Vagina (tissue), 2 donors: ENCODE measurements around the gene CDK3. TPM values are rescaled to one million over a fixed set of nuclear protein-coding genes. Genes with fewer than 3 reads are reported as not detected.

Experiments used
- DNase-seq, 2 donors: peaks; one replicate each; pipeline ENCODE4 v3.0.0-alpha.2; 2017; ENCODE audit errors: extremely low spot score in 2 of 2
- H3K27ac ChIP-seq: fragments of 200-600 bp; sonication (generic); one replicate; pipeline ENCODE4 v1.5.1; 2019
- H3K27me3 ChIP-seq: fragments of 200-600 bp; sonication (generic); one replicate; pipeline ENCODE4 v1.5.1; 2019
- H3K36me3 ChIP-seq, 2 donors: fragments of 200-600 bp; sonication (generic); one replicate each; pipeline ENCODE4 v1.5.1; 2017 to 2019
- H3K4me1 ChIP-seq: fragments of 200-600 bp; sonication (generic); one replicate; pipeline ENCODE4 v1.5.1; 2019
- H3K4me3 ChIP-seq, 2 donors: fragments of 200-600 bp; sonication (generic); 1 replicate in 1 of 2; 2 replicates in 1 of 2; pipeline ENCODE4 v1.5.1; 2016 to 2019
- H3K9me3 ChIP-seq: fragments of 200-600 bp; sonication (generic); one replicate; pipeline ENCODE4 v1.5.1; 2019
- CTCF ChIP-seq, 3 experiments: fragments of 450-650 bp in 2 of 3; fragments of 200-600 bp in 1 of 3; sonication (generic) in 1 of 3; IDR thresholded peaks; one replicate each; pipeline ENCODE4 v1.5.1; 2017 to 2019; ENCODE audit warnings: antibody characterized with exemption in 3 of 3, mild to moderate bottlenecking in 2 of 3, moderate library complexity in 2 of 3
- POLR2A ChIP-seq, 2 donors: fragments of 450-650 bp; IDR thresholded peaks; one replicate each; pipeline ENCODE4 v1.6.1; 2017; ENCODE audit warnings: antibody characterized with exemption in 2 of 2, mild to moderate bottlenecking in 2 of 2, moderate library complexity in 2 of 2
- POLR2AphosphoS5 ChIP-seq, 2 donors: sonication (generic); formaldehyde crosslinking; IDR thresholded peaks; one replicate each; pipeline ENCODE4 v1.9.0; 2017; ENCODE audit warnings: antibody characterized with exemption in 2 of 2, mild to moderate bottlenecking in 2 of 2, low read depth in 1 of 2; ENCODE audit not compliant: insufficient read depth in 1 of 2
- intact Hi-C: fragments of 100-400 bp; cut with DNase I; formaldehyde crosslinking; loops from one replicate; pipeline ENCODE4 v1.15.1; 2023
- total RNA-seq: library from RNA; depleted of rRNA; stranded (reverse); fragments of >200 nt; gene quantifications from one replicate; pipeline ENCODE4 v1.2.3, GENCODE V29; 2016

The CDK3 gene
- total RNA-seq, 1 donor from 2014 or later = 3.2 TPM

- no peak overlapping the region for H3K27ac ChIP-seq
- no peaks in the 10 kb centered on the region for H3K27me3 ChIP-seq
- intact Hi-C loops = no loop called here
- DNase-seq = no peak
- H3K4me3 ChIP-seq = no peak overlapping the region
- TF ChIP-seq CTCF (IDR thresholded peaks at IDR 0.05) = no peak
- H3K36me3 ChIP-seq = peaks cover 0 to 5% of the 10 kb centered on the region in 2 donors
- H3K4me1 ChIP-seq = peaks cover 8% of the 10 kb centered on the region
- no peaks in the 10 kb centered on the region for H3K9me3 ChIP-seq
Observed at GRCh38 chr17:76023900-76024237, 23.2 kb downstream of the CDK3 start.

- intact Hi-C loops = no loop called here
- no peak overlapping the region for H3K27ac ChIP-seq
- H3K27me3 ChIP-seq = no peaks in the 10 kb centered on the region
- no peak for DNase-seq
- peaks cover 0 to under 1% of the 10 kb centered on the region in 2 donors for H3K36me3 ChIP-seq
- H3K9me3 ChIP-seq = no peaks in the 10 kb centered on the region
- peaks cover 11% of the 10 kb centered on the region for H3K4me1 ChIP-seq
- TF ChIP-seq POLR2AphosphoS5 (IDR thresholded peaks at IDR 0.05; ENCODE audit: insufficient read depth in 1 of 2, low read depth in 1 of 2) = no peak
- TF ChIP-seq CTCF (IDR thresholded peaks at IDR 0.05) = no peak
- TF ChIP-seq POLR2A (IDR thresholded peaks at IDR 0.05) = no peak
- H3K4me3 ChIP-seq = no peak overlapping the region
Observed at GRCh38 chr17:76024353-76024752, 23.7 kb downstream of the CDK3 start.

GRCh38 chr17:76025294-76025693 lies 24.6 kb downstream of the CDK3 start:
- intact Hi-C loops = no loop called here

GRCh38 chr17:76026714-76027158 lies 26.1 kb downstream of the CDK3 start:
- Histone ChIP-seq H3K27me3 (no peaks in the 10 kb centered on the region), H3K4me3 (peak overlapping the region; percentile 19 to 51), H3K4me1 (peaks cover 16% of the 10 kb centered on the region), H3K27ac (peak overlapping the region; percentile 85), H3K36me3 (no peaks in the 10 kb centered on the region), H3K9me3 (no peaks in the 10 kb centered on the region)
- TF ChIP-seq POLR2A (IDR thresholded peaks at IDR 0.05) (no peak), POLR2AphosphoS5 (IDR thresholded peaks at IDR 0.05; ENCODE audit: insufficient read depth in 1 of 2, low read depth in 1 of 2) (no peak), CTCF (IDR thresholded peaks at IDR 0.05) (no peak)
- DNase-seq = no peak
- intact Hi-C loops = no loop called here

More at GRCh38 chr17:76025294-76025693, 24.6 kb downstream of the CDK3 start:
- Histone ChIP-seq H3K9me3 (no peaks in the 10 kb centered on the region), H3K27ac (no peak overlapping the region), H3K36me3 (no peaks in the 10 kb centered on the region), H3K27me3 (no peaks in the 10 kb centered on the region), H3K4me1 (peaks cover 16% of the 10 kb centered on the region), H3K4me3 (peak overlapping the region in 1 of 2 donors; percentile 51)
- TF ChIP-seq POLR2A (IDR thresholded peaks at IDR 0.05) (no peak), POLR2AphosphoS5 (IDR thresholded peaks at IDR 0.05; ENCODE audit: insufficient read depth in 1 of 2, low read depth in 1 of 2) (no peak), CTCF (IDR thresholded peaks at IDR 0.05) (no peak)
- DNase-seq = no peak

- H3K4me1 ChIP-seq = peaks cover 16% of the 10 kb centered on the region
- no peak for DNase-seq
- TF ChIP-seq CTCF (IDR thresholded peaks at IDR 0.05) (no peak), POLR2AphosphoS5 (IDR thresholded peaks at IDR 0.05; ENCODE audit: insufficient read depth in 1 of 2, low read depth in 1 of 2) (peak; percentile 54 to 56), POLR2A (IDR thresholded peaks at IDR 0.05) (no peak)
- H3K27ac ChIP-seq = peak within 1 kb of the TSS; percentile 85
- H3K36me3 ChIP-seq = no peaks in the 10 kb centered on the region
- H3K4me3 ChIP-seq = peak within 1 kb of the TSS; percentile 19 to 51
- H3K9me3 ChIP-seq = no peaks in the 10 kb centered on the region
- intact Hi-C loops = no loop called here
- H3K27me3 ChIP-seq = no peaks in the 10 kb centered on the region
Observed at GRCh38 chr17:76027159-76027839, 26.6 kb downstream of the CDK3 start, which contains the start of gene EVPL. Gene EVPL, minus strand, starts transcription at chr17:76027306. Its CDS starts 108 bp downstream, at chr17:76027198.
